Stromal cell of bone marrow (primary cell): ENCODE data around the gene STOM.

Source experiments
- DNase-seq: peaks from one replicate; pipeline ENCODE4 v3.0.0-alpha.2; 2012; ENCODE audit warnings: low read depth

The STOM gene

GRCh38 chr9:121348221-121348620 is 21.8 kb downstream of the STOM start:
- DNase-seq, result no peak

GRCh38 chr9:121345070-121345469 is 25.0 kb downstream of the STOM start:
- no peak for DNase-seq

GRCh38 chr9:121344184-121344583 is 25.9 kb downstream of the STOM start:
- no peak for DNase-seq

GRCh38 chr9:121340676-121341392 is 29.2 kb downstream of the STOM start:
- DNase-seq, result no peak

GRCh38 chr9:121339437-121339836 is 30.6 kb downstream of the STOM start:
- no peak for DNase-seq

- no peak for DNase-seq
These were observed 33.4 kb downstream of the STOM start for GRCh38 chr9:121336665-121337064.

GRCh38 chr9:121333950-121334773 is 35.9 kb downstream of the STOM start:
- no peak for DNase-seq

- DNase-seq, result peak; percentile 63
These were observed 37.9 kb downstream of the STOM start for GRCh38 chr9:121331992-121332685.

- no peak for DNase-seq
These were observed 38.5 kb downstream of the STOM start for GRCh38 chr9:121331549-121331948.

GRCh38 chr9:121328876-121329681 is 41.0 kb downstream of the STOM start:
- no peak for DNase-seq

GRCh38 chr9:121328476-121328875 is 41.6 kb downstream of the STOM start:
- no peak for DNase-seq

- DNase-seq, result no peak
These were observed 43.0 kb downstream of the STOM start for GRCh38 chr9:121326901-121327613.

- peak; percentile 92 for DNase-seq
These were observed 43.8 kb downstream of the STOM start for GRCh38 chr9:121326130-121326838.

- no peak for DNase-seq
These were observed 44.7 kb downstream of the STOM start for GRCh38 chr9:121325387-121325786.

- DNase-seq, result no peak
These were observed 45.3 kb downstream of the STOM start for GRCh38 chr9:121324755-121325154.

GRCh38 chr9:121324316-121324715 is 45.7 kb downstream of the STOM start:
- DNase-seq, result no peak

- DNase-seq, result no peak
These were observed 46.5 kb downstream of the STOM start for GRCh38 chr9:121323449-121324151.

- DNase-seq, result no peak
These were observed 47.2 kb downstream of the STOM start for GRCh38 chr9:121322737-121323448.

GRCh38 chr9:121322037-121322736 is 47.9 kb downstream of the STOM start:
- DNase-seq, result peak; percentile 96
